Naive thymus-derived CD8-positive, alpha-beta T cell (primary cell): ENCODE results near the gene PRKCB. TPM values are rescaled to one million over a fixed set of nuclear protein-coding genes. Genes with fewer than 3 reads are reported as not detected.

Source experiments
- ATAC-seq, 2 donors: fragments of 150-1000 bp; cut with Tn5 transposase in 1 of 2; sonication (Bioruptor Pico), chemical (Tn5 transposase) in 1 of 2; 1 replicate in 1 of 2; 2 replicates in 1 of 2; pipeline ENCODE4 v1.10.0; 2021; ENCODE audit warnings: mild to moderate bottlenecking in 2 of 2, moderate library complexity in 2 of 2
- POLR2A ChIA-PET: fragments of 350-600 bp; sonication (Branson Sonifier 250); formaldehyde crosslinking; loops from one replicate; lab custom pipeline; 2021; ENCODE audit warnings: antibody characterized with exemption; lab: Charles Lee
- DNase-seq, 10 donors: peaks; one replicate each; pipeline versions ENCODE4 v3.0.0 to v3.0.0-alpha.2; 2020 to 2022
- H3K27ac Mint-ChIP-seq, 10 donors: one replicate each; pipeline ENCODE4 v1.8.0; 2020 to 2022; ENCODE audit warnings: mild to moderate bottlenecking in 10 of 10, mixed read lengths in 10 of 10, moderate library complexity in 4 of 10, inconsistent platforms in 1 of 10
- H3K27me3 Mint-ChIP-seq, 5 donors: one replicate each; pipeline ENCODE4 v1.8.0; 2021 to 2022; ENCODE audit warnings: mixed read lengths in 5 of 5
- H3K36me3 Mint-ChIP-seq, 3 donors: one replicate each; pipeline ENCODE4 v1.8.0; 2020 to 2022; ENCODE audit warnings: mixed read lengths in 3 of 3, mild to moderate bottlenecking in 2 of 3, inconsistent platforms in 1 of 3
- H3K4me1 Mint-ChIP-seq, 4 donors: one replicate each; pipeline ENCODE4 v1.8.0; 2021 to 2022; ENCODE audit warnings: mixed read lengths in 4 of 4
- H3K4me3 Mint-ChIP-seq, 10 donors: one replicate each; pipeline ENCODE4 v1.8.0; 2020 to 2022; ENCODE audit warnings: mild to moderate bottlenecking in 10 of 10, mixed read lengths in 10 of 10, moderate library complexity in 6 of 10, inconsistent platforms in 1 of 10
- H3K9me3 Mint-ChIP-seq, 9 donors: one replicate each; pipeline ENCODE4 v1.8.0; 2020 to 2022; ENCODE audit warnings: mixed read lengths in 9 of 9, mild to moderate bottlenecking in 3 of 9, inconsistent platforms in 1 of 9, moderate library complexity in 1 of 9
- polyA plus RNA-seq, 3 donors: library from polyadenylated mRNA; unstranded; fragments of 300-500 nt; fragmentation: Illumina TruSeq; gene quantifications; one replicate each; pipeline ENCODE4 v1.2.3, GENCODE V29; 2021
- total RNA-seq, 8 experiments: library from RNA in 2 of 8; stranded (reverse) in 2 of 8; gene quantifications; one replicate each; pipeline ENCODE4 v1.2.3 and lab custom pipeline; 2021 to 2026

PRKCB gene
- total and polyA plus RNA-seq, 5 experiments from 2014 or later, result 57.2 to 142 (median 123) TPM

- peak overlapping the region; percentile 53 to 81 (median 70) for H3K4me3 Mint-ChIP-seq
- H3K36me3 Mint-ChIP-seq, result peaks cover 0 to 10% (median 10%) of the 10 kb centered on the region in 3 donors
- DNase-seq (peak in 3 of 10 donors; percentile 21 to 44 (median 38)), ATAC-seq (peak; percentile 39 to 69)
- POLR2A ChIA-PET, result interaction anchor here (0.8 to 1.5 kb wide), 7 partner anchors 18 to 70 kb away, joined by 3 to 13 read pairs (median 3); no protein-coding TSS in a partner anchor
- H3K27ac Mint-ChIP-seq, result peak overlapping the region; percentile 26 to 95 (median 84)
- peaks cover 35 to 86% (median 73%) of the 10 kb centered on the region in 4 donors for H3K4me1 Mint-ChIP-seq
- no peaks in the 10 kb centered on the region for H3K27me3 Mint-ChIP-seq
- no peaks in the 10 kb centered on the region for H3K9me3 Mint-ChIP-seq
These were observed 61.3 kb downstream of the PRKCB start for GRCh38 chr16:23896832-23897821.

GRCh38 chr16:23898682-23899430 lies 63.1 kb downstream of the PRKCB start:
- Mint-ChIP-seq H3K27me3 (no peaks in the 10 kb centered on the region), H3K4me1 (peaks cover 46 to 90% (median 82%) of the 10 kb centered on the region in 4 donors), H3K9me3 (no peaks in the 10 kb centered on the region), H3K4me3 (peak overlapping the region in 2 of 10 donors; percentile 28 to 60), H3K36me3 (peaks cover 0 to 7% (median 2%) of the 10 kb centered on the region in 3 donors), H3K27ac (peak overlapping the region in 8 of 10 donors; percentile 18 to 84 (median 60))
- DNase-seq (no peak), ATAC-seq (no peak)
- POLR2A ChIA-PET, result no interaction called here

DNA sequence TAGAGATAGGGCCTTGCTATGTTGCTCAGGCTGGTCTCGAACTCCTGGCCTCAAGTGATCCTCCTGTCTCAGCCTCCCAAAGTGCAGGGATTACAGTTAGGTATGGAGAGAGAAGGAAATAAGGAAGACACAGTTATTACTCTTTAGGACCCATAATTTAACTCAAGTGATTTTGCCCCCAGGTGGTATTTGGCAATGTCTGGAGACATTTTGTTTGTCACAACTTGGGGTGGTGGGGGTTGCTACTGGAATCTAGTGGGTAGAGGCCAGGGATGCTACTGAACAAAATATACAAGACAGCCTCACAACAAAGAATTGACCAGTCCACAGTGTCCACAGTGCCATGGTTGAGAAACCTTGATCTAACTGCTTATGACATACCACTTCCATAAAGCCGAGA lies 64.1 kb downstream of the PRKCB start:
- Mint-ChIP-seq H3K27me3 (no peaks in the 10 kb centered on the region), H3K27ac (peak overlapping the region in 3 of 10 donors; percentile 2 to 53 (median 29)), H3K36me3 (peaks cover 0 to under 1% (median 0%) of the 10 kb centered on the region in 3 donors), H3K4me3 (no peak overlapping the region), H3K9me3 (no peaks in the 10 kb centered on the region), H3K4me1 (peaks cover 46 to 88% (median 81%) of the 10 kb centered on the region in 4 donors)
- no peak for DNase-seq
- POLR2A ChIA-PET, result interaction anchor here (0.6 to 1.2 kb wide), 3 partner anchors 16 to 50 kb away, joined by 3 to 8 read pairs (median 4); no protein-coding TSS in a partner anchor
- no peak for ATAC-seq

DNA sequence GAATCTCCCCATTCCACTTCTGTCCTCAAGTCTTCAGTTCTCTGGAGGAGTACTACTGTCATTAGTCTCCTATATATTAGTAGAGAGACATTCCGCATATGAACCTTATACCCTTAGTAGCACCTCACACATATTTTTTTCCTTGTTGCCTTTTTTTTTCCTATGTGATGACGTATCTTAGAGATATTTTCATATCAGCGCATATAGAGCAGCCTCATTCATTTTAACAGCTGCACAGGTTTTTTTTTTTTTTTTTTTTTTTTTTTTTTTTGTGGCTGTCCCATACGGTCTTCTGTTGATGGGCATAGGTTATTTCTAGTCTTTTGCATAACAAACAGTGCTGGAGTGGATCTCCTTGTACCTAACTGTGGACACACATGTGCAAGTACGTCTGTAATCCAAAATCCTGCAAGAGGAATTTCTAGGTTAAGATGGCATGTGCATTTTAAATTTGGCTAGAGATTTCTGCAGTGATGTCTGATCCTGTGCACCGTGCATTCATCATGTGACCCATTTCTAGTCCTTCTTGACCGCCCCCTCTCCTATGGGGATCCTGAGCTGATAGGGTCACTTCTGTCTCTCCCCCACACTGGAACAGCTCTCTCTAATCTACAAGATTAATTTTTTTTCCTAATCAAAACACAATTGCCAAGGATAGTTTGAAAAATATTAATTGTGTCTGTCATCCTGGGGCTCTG lies 64.8 kb downstream of the PRKCB start:
- no peak for ATAC-seq
- Mint-ChIP-seq H3K4me1 (peaks cover 44 to 88% (median 85%) of the 10 kb centered on the region in 4 donors), H3K27ac (peak overlapping the region in 9 of 10 donors; percentile 3 to 93 (median 64)), H3K9me3 (no peaks in the 10 kb centered on the region), H3K4me3 (peak overlapping the region in 9 of 10 donors; percentile 1 to 77 (median 71)), H3K27me3 (no peaks in the 10 kb centered on the region), H3K36me3 (no peaks in the 10 kb centered on the region)
- DNase-seq, result no peak
- POLR2A ChIA-PET, result interaction anchor here (0.5 to 1.2 kb wide), 4 partner anchors 16 to 50 kb away, joined by 3 to 8 read pairs (median 6); no protein-coding TSS in a partner anchor

DNA sequence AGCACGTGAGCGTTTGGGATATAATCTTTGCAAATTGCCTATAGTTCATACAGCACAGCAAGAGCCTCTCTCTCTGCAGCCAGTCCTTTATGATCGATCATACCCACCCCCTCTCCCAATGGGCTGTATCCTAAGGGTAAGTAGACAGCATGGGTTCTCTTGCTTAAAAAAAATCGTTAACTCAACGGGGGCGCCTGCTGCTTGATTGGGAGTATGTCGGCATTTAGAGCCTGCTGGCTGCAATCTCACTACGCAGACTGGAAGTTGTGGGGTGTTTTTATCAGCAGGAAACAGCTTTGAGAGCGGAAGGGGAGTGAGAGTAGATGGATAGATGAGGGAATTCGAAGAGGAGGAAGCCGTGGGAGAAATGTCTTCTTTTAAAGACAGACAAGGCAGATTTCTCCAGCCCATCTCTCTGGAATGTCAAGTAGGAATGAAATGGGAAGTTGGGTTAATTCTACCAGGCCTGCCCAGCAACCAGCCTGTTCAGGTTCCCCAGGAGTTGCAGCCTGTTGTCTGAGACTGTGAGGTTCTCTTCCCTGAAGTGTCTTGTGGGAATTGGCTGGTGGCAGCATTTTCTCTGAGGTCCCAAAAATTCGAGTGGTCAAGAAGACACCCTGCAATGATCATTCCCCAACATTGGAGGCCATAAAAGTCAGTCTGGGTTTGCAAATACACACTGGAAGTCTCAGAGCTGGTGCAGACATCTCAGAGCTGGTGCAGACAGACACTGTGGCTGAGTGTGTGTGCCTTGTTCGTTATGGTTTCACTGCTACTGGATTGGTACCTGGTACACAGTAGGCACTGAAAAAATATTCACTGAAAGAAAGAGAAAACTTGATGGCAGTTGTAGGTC lies 65.6 kb downstream of the PRKCB start:
- no peaks in the 10 kb centered on the region for H3K36me3 Mint-ChIP-seq
- H3K4me1 Mint-ChIP-seq, result peaks cover 46 to 90% (median 86%) of the 10 kb centered on the region in 4 donors
- ATAC-seq (peak; percentile 17 to 42), DNase-seq (peak in 3 of 10 donors; percentile 2 to 22 (median 14))
- peak overlapping the region; percentile 1 to 78 (median 74) for H3K4me3 Mint-ChIP-seq
- no peaks in the 10 kb centered on the region for H3K27me3 Mint-ChIP-seq
- POLR2A ChIA-PET, result interaction anchor here (0.5 to 1.7 kb wide), 5 partner anchors 12 to 72 kb away, joined by 3 to 7 read pairs (median 4); no protein-coding TSS in a partner anchor
- H3K27ac Mint-ChIP-seq, result peak overlapping the region; percentile 4 to 93 (median 66)
- H3K9me3 Mint-ChIP-seq, result no peaks in the 10 kb centered on the region

GRCh38 chr16:23902034-23902747 lies 66.4 kb downstream of the PRKCB start:
- DNase-seq, result no peak
- Mint-ChIP-seq H3K27ac (peak overlapping the region in 8 of 10 donors; percentile 49 to 93 (median 64)), H3K27me3 (no peaks in the 10 kb centered on the region), H3K9me3 (no peaks in the 10 kb centered on the region), H3K36me3 (no peaks in the 10 kb centered on the region), H3K4me3 (peak overlapping the region in 9 of 10 donors; percentile 29 to 78 (median 75)), H3K4me1 (peaks cover 44 to 90% (median 86%) of the 10 kb centered on the region in 4 donors)
- ATAC-seq, result no peak
- POLR2A ChIA-PET, result interaction anchor here (0.7 to 1.7 kb wide), 6 partner anchors 11 to 72 kb away, joined by 3 to 4 read pairs (median 4); no protein-coding TSS in a partner anchor

DNA sequence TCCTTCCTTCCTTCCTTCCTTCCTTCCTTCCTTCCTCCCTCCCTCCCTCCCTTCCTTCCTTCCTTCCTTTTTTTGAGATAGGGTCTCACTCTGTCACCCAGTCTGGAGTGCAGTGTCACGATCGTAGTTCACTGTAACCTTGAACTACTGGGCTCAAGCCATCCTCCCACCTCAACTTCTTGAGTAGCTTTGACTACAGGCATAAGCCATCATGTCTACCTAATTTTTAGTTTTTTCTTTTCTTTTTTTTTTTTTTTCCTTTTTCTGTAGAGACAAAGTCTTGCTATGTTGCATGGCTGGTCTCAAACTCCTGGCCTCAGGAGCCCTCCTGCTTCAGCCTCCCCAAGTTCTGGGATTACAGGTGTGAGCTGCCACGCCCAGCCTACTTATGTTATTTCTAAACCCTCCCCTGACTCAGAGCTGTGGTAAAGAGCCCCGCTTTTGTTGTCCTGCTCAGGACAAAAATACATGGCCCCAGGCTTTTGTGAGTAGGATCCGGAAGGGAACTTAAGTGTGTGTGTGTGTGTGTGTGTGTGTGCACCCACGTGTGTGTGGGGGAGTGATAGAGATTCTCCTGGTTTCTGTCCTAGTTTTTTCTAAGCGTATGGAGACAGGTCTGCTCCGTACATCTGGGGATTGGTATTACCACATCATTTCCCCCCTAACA lies 67.1 kb downstream of the PRKCB start:
- no peak for DNase-seq
- Mint-ChIP-seq H3K4me1 (peaks cover 48 to 91% (median 86%) of the 10 kb centered on the region in 4 donors), H3K36me3 (no peaks in the 10 kb centered on the region), H3K27ac (peak overlapping the region in 6 of 10 donors; percentile 8 to 69 (median 60)), H3K9me3 (no peaks in the 10 kb centered on the region), H3K4me3 (peak overlapping the region in 5 of 10 donors; percentile 22 to 70 (median 46)), H3K27me3 (no peaks in the 10 kb centered on the region)
- ATAC-seq, result no peak
- POLR2A ChIA-PET, result interaction anchor here (0.6 to 1.7 kb wide), 7 partner anchors 11 to 56 kb away, joined by 3 to 4 read pairs (median 3); no protein-coding TSS in a partner anchor

DNA sequence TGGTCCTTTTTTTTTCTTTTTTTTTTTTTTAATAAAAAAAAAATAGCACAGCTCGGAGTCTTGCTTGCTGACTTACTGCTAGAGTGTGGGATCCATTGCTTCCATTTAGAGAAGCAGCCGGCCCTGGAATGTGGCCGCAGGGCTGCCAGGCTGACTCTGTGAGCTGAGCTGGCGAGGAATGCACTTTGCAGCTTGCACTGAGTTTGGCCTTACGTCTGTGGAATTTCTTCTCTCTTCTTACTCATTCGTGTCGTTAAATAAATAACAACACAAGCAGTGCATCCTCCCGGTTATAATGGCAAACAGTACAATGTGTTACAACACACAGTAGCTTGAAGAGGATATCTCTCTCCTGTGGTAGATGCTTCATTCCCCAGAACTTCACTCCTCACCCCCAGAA lies 69.2 kb downstream of the PRKCB start:
- Mint-ChIP-seq H3K9me3 (no peaks in the 10 kb centered on the region), H3K27me3 (no peaks in the 10 kb centered on the region), H3K4me3 (peak overlapping the region in 1 of 10 donors; percentile 10), H3K27ac (peak overlapping the region in 2 of 10 donors; percentile 16 to 22), H3K36me3 (no peaks in the 10 kb centered on the region), H3K4me1 (peaks cover 53 to 93% (median 91%) of the 10 kb centered on the region in 4 donors)
- DNase-seq (no peak), ATAC-seq (no peak)
- POLR2A ChIA-PET, result interaction anchor here (1.1 to 1.5 kb wide), 2 partner anchors 45 to 61 kb away, joined by 4 to 7 read pairs; no protein-coding TSS in a partner anchor

- POLR2A ChIA-PET, result no interaction called here
- peaks cover 0 to 11% (median 2%) of the 10 kb centered on the region in 3 donors for H3K36me3 Mint-ChIP-seq
These were observed 71.7 kb downstream of the PRKCB start for GRCh38 chr16:23907457-23907902.

GRCh38 chr16:23907903-23908302 lies 72.1 kb downstream of the PRKCB start:
- no peak for ATAC-seq
- no peaks in the 10 kb centered on the region for H3K27me3 Mint-ChIP-seq
- no peaks in the 10 kb centered on the region for H3K9me3 Mint-ChIP-seq

More at GRCh38 chr16:23907457-23907902, 71.7 kb downstream of the PRKCB start:
- Mint-ChIP-seq H3K4me1 (peaks cover 40 to 85% (median 79%) of the 10 kb centered on the region in 4 donors), H3K27ac (peak overlapping the region in 8 of 10 donors; percentile 19 to 83 (median 56)), H3K27me3 (no peaks in the 10 kb centered on the region), H3K4me3 (no peak overlapping the region), H3K9me3 (no peaks in the 10 kb centered on the region)
- ATAC-seq, result no peak
- no peak for DNase-seq

More at GRCh38 chr16:23907903-23908302, 72.1 kb downstream of the PRKCB start:
- Mint-ChIP-seq H3K4me3 (peak overlapping the region in 1 of 10 donors; percentile 43), H3K36me3 (peaks cover 0 to 11% (median 2%) of the 10 kb centered on the region in 3 donors), H3K27ac (peak overlapping the region in 9 of 10 donors; percentile 19 to 90 (median 49)), H3K4me1 (peaks cover 38 to 83% (median 76%) of the 10 kb centered on the region in 4 donors)
- POLR2A ChIA-PET, result no interaction called here
- DNase-seq, result no peak
